Neuronal stem cell (in vitro differentiated cells): Measurements from ENCODE around the gene RNF4.

Source experiments
- DNase-seq: peaks from one replicate; pipeline ENCODE4 v3.0.0-alpha.2; 2013; ENCODE audit warnings: low spot score
- H2AFZ ChIP-seq: one replicate; pipeline ENCODE4 v1.6.1; 2013; ENCODE audit warnings: mild to moderate bottlenecking, low read length, inconsistent platforms
- H2AK5ac ChIP-seq: 2 replicates; pipeline ENCODE4 v1.6.1; 2013; ENCODE audit warnings: low read depth, mild to moderate bottlenecking, inconsistent platforms, low read length, moderate library complexity, mixed read lengths
- H2BK120ac ChIP-seq: 2 replicates; pipeline ENCODE4 v1.6.1; 2013; ENCODE audit warnings: low read depth, mild to moderate bottlenecking, inconsistent platforms, low read length, moderate library complexity, mixed read lengths
- H2BK12ac ChIP-seq: one replicate; pipeline ENCODE4 v1.6.1; 2013; ENCODE audit warnings: low read length, inconsistent platforms
- H2BK15ac ChIP-seq: 2 replicates; pipeline ENCODE4 v1.6.1; 2013; ENCODE audit warnings: mild to moderate bottlenecking, low read length, inconsistent platforms, mixed read lengths
- H2BK5ac ChIP-seq: one replicate; pipeline ENCODE4 v1.6.1; 2013; ENCODE audit warnings: inconsistent platforms, mild to moderate bottlenecking, low read length, moderate library complexity
- H3K14ac ChIP-seq: one replicate; pipeline ENCODE4 v1.6.1; 2013; ENCODE audit warnings: low read length, inconsistent platforms
- H3K18ac ChIP-seq: 2 replicates; pipeline ENCODE4 v1.6.1; 2013; ENCODE audit warnings: low read length, inconsistent platforms
- H3K23ac ChIP-seq: 2 replicates; pipeline ENCODE4 v1.6.1; 2013; ENCODE audit warnings: low read depth, mild to moderate bottlenecking, mixed read lengths, low read length, inconsistent platforms; ENCODE audit not compliant: poor library complexity
- H3K27ac ChIP-seq: replicated peaks from 3 replicates; pipeline ENCODE4 v1.5.1; 2013; ENCODE audit warnings: low read length, inconsistent platforms
- H3K27me3 ChIP-seq, 3 experiments: 2 replicates each; pipeline ENCODE4 v1.6.1; 2013; ENCODE audit warnings: low read length in 3 of 3, mild to moderate bottlenecking in 2 of 3, inconsistent platforms in 1 of 3, low read depth in 1 of 3, mixed read lengths in 1 of 3, moderate library complexity in 1 of 3; ENCODE audit not compliant: control insufficient read depth in 3 of 3, insufficient read depth in 3 of 3
- H3K36me3 ChIP-seq, 2 donors: replicated peaks in 1 of 2; 2 replicates each; pipeline ENCODE4 v1.6.1; 2013; ENCODE audit warnings: low read length in 2 of 2; ENCODE audit not compliant: control insufficient read depth in 2 of 2, insufficient read depth in 2 of 2
- H3K4ac ChIP-seq: 2 replicates; pipeline ENCODE4 v1.6.1; 2013; ENCODE audit warnings: inconsistent platforms, mild to moderate bottlenecking, low read length, moderate library complexity
- H3K4me1 ChIP-seq, 2 donors: 1 replicate in 1 of 2; 2 replicates in 1 of 2; pipeline ENCODE4 v1.6.1; 2013; ENCODE audit warnings: low read length in 2 of 2, low read depth in 1 of 2; ENCODE audit not compliant: control insufficient read depth in 2 of 2, insufficient read depth in 1 of 2
- H3K4me2 ChIP-seq: one replicate; pipeline ENCODE4 v1.6.1; 2013; ENCODE audit warnings: mild to moderate bottlenecking, low read length, inconsistent platforms; ENCODE audit not compliant: insufficient read depth, poor library complexity, severe bottlenecking
- H3K4me3 ChIP-seq, 2 donors: 2 replicates each; pipeline ENCODE4 v1.5.1; 2013; ENCODE audit warnings: low read length in 2 of 2, mild to moderate bottlenecking in 2 of 2, inconsistent platforms in 1 of 2, moderate library complexity in 1 of 2
- H3K79me1 ChIP-seq: one replicate; pipeline ENCODE4 v1.6.1; 2013; ENCODE audit warnings: low read depth, mild to moderate bottlenecking, inconsistent platforms, low read length, moderate library complexity
- H3K9ac ChIP-seq: one replicate; pipeline ENCODE4 v1.6.1; 2013; ENCODE audit warnings: mild to moderate bottlenecking, low read depth, low read length, inconsistent platforms; ENCODE audit not compliant: poor library complexity
- H3K9me3 ChIP-seq, 2 donors: replicated peaks in 1 of 2; 2 replicates each; pipeline versions ENCODE3 to v1.6.1; 2013; ENCODE audit warnings: low read length in 2 of 2, mild to moderate bottlenecking in 2 of 2, inconsistent platforms in 1 of 2, low read depth in 1 of 2, mixed read lengths in 1 of 2, moderate library complexity in 1 of 2; ENCODE audit not compliant: control insufficient read depth in 2 of 2, insufficient read depth in 1 of 2
- H4K8ac ChIP-seq: one replicate; pipeline ENCODE4 v1.6.1; 2013; ENCODE audit warnings: low read depth, mild to moderate bottlenecking, inconsistent platforms, low read length, moderate library complexity
- H4K91ac ChIP-seq: one replicate; pipeline ENCODE4 v1.6.1; 2013; ENCODE audit warnings: low read length, low read depth, mild to moderate bottlenecking, inconsistent platforms; ENCODE audit not compliant: poor library complexity
- WGBS, 2 donors: extraction: QIAGEN DNeasy Blood & Tissue Kit; methylation state at CpG; one replicate each; pipeline ENCODE4 v1.1.7; 2013; ENCODE audit warnings: missing lambda C conversion rate in 2 of 2, mixed read lengths in 1 of 2; ENCODE audit not compliant: insufficient read length in 2 of 2, insufficient replicate concordance in 1 of 2; ENCODE audit errors: extremely low coverage in 2 of 2; 5-methylcytosine and 5-hydroxymethylcytosine counted together

Gene RNF4

GRCh38 chr4:2450394-2451035 is 18.4 kb upstream of the RNF4 start:
- Histone ChIP-seq H4K8ac (no peak overlapping the region), H2BK15ac (no peak overlapping the region), H4K91ac (no peak overlapping the region), H3K9me3 (no peaks in the 10 kb centered on the region), H2AK5ac (no peak overlapping the region), H2BK5ac (no peak overlapping the region), H3K4ac (no peak overlapping the region), H3K79me1 (no peaks in the 10 kb centered on the region), H2AFZ (no peak overlapping the region), H3K4me3 (no peak overlapping the region), H3K9ac (no peak overlapping the region), H3K18ac (no peak overlapping the region), H2BK12ac (peak overlapping the region; percentile 43), H2BK120ac (no peak overlapping the region), H3K4me2 (no peak overlapping the region), H3K36me3 (no peaks in the 10 kb centered on the region), H3K27me3 (peaks cover 0 to 40% (median 0%) of the 10 kb centered on the region in 3 experiments), H3K14ac (no peak overlapping the region), H3K4me1 (peaks cover 0 to under 1% of the 10 kb centered on the region in 2 donors), H3K27ac (no peak overlapping the region), H3K23ac (no peak overlapping the region)
- no peak for DNase-seq
- no CpG with 5 or more reads among the region's 16 CpGs for WGBS, 2 donors

GRCh38 chr4:2451036-2451520 is 17.8 kb upstream of the RNF4 start:
- no peak for DNase-seq
- peak overlapping the region; percentile 86 for H2BK12ac ChIP-seq
- H3K27ac ChIP-seq: no peak overlapping the region
- H3K4me3 ChIP-seq: no peak overlapping the region
- H2BK5ac ChIP-seq: no peak overlapping the region
- no peak overlapping the region for H3K18ac ChIP-seq
- H3K36me3 ChIP-seq: no peaks in the 10 kb centered on the region
- no peak overlapping the region for H2AFZ ChIP-seq
- no peak overlapping the region for H2BK120ac ChIP-seq
- H3K27me3 ChIP-seq: peaks cover 0 to 42% (median 0%) of the 10 kb centered on the region in 3 experiments
- H2AK5ac ChIP-seq: no peak overlapping the region
- no peaks in the 10 kb centered on the region for H3K9me3 ChIP-seq
- no peaks in the 10 kb centered on the region for H3K79me1 ChIP-seq
- no peak overlapping the region for H2BK15ac ChIP-seq
- H3K9ac ChIP-seq: peak overlapping the region; percentile 12
- WGBS, 2 donors: no CpG with 5 or more reads among the region's 10 CpGs
- no peaks in the 10 kb centered on the region for H3K4me1 ChIP-seq
- no peak overlapping the region for H3K14ac ChIP-seq
- peak overlapping the region; percentile 76 for H3K23ac ChIP-seq
- no peak overlapping the region for H4K91ac ChIP-seq
- H4K8ac ChIP-seq: no peak overlapping the region
- H3K4me2 ChIP-seq: no peak overlapping the region
- H3K4ac ChIP-seq: no peak overlapping the region

GRCh38 chr4:2451821-2452785 is 16.8 kb upstream of the RNF4 start:
- H3K27me3 ChIP-seq: peaks cover 0 to 44% (median 0%) of the 10 kb centered on the region in 3 experiments
- no peak overlapping the region for H4K91ac ChIP-seq
- H2AK5ac ChIP-seq: peak overlapping the region; percentile 43
- peak overlapping the region; percentile 54 for H3K18ac ChIP-seq
- no peak overlapping the region for H2AFZ ChIP-seq
- no peak overlapping the region for H3K4ac ChIP-seq
- peak overlapping the region; percentile 23 for H4K8ac ChIP-seq
- no peak overlapping the region for H3K4me2 ChIP-seq
- H2BK15ac ChIP-seq: peak overlapping the region; percentile 40
- no peaks in the 10 kb centered on the region for H3K79me1 ChIP-seq
- peak overlapping the region; percentile 42 for H2BK120ac ChIP-seq
- H3K14ac ChIP-seq: peak overlapping the region; percentile 98
- H3K36me3 ChIP-seq: no peaks in the 10 kb centered on the region
- H3K9me3 ChIP-seq: no peaks in the 10 kb centered on the region
- WGBS, 2 donors: no CpG with 5 or more reads among the region's 25 CpGs
- no peak overlapping the region for H3K4me3 ChIP-seq
- no peak overlapping the region for H3K27ac ChIP-seq
- no peak overlapping the region for H2BK12ac ChIP-seq
- no peak overlapping the region for H3K23ac ChIP-seq
- DNase-seq: no peak
- no peak overlapping the region for H2BK5ac ChIP-seq
- H3K4me1 ChIP-seq: no peaks in the 10 kb centered on the region
- H3K9ac ChIP-seq: peak overlapping the region; percentile 50
